Large intestine (tissue), 3 donors: ENCODE measurements around the gene PPFIA3. TPM values are rescaled to one million over a fixed set of nuclear protein-coding genes. Genes with fewer than 3 reads are reported as not detected.
"Not testable (repeated sequence)": the region's sequence is repeated elsewhere in the genome, so short reads cannot be mapped to it uniquely, and the experiment has no call there.

Source experiments
- DNase-seq, 2 donors: peaks; one replicate each; pipeline versions ENCODE4 v3.0.0 to v3.0.0-alpha.2; 2013
- H3K27ac ChIP-seq: one replicate; pipeline ENCODE4 v1.5.1; 2013; ENCODE audit warnings: low read length
- H3K27me3 ChIP-seq: 2 replicates; pipeline ENCODE4 v1.6.1; 2013; ENCODE audit warnings: low read length; ENCODE audit not compliant: control insufficient read depth, insufficient read depth
- H3K36me3 ChIP-seq: 2 replicates; pipeline ENCODE4 v1.6.1; 2013; ENCODE audit warnings: low read length; ENCODE audit not compliant: control insufficient read depth, insufficient read depth
- H3K4me1 ChIP-seq: one replicate; pipeline ENCODE4 v1.6.1; 2013; ENCODE audit warnings: low read length; ENCODE audit not compliant: control insufficient read depth, insufficient read depth
- H3K4me3 ChIP-seq: one replicate; pipeline ENCODE4 v1.5.1; 2013; ENCODE audit warnings: low read length
- H3K9me3 ChIP-seq: one replicate; pipeline ENCODE4 v1.6.1; 2013; ENCODE audit warnings: mild to moderate bottlenecking, low read depth, low read length, moderate library complexity; ENCODE audit not compliant: control insufficient read depth
- WGBS: methylation state at CpG from one replicate; pipeline ENCODE4 v1.1.5; 2013; ENCODE audit warnings: low lambda C conversion rate; ENCODE audit not compliant: insufficient coverage; 5-methylcytosine and 5-hydroxymethylcytosine counted together
- polyA plus RNA-seq: library from polyadenylated mRNA; unstranded; fragments of 120-200 nt; gene quantifications from one replicate; pipeline ENCODE4 v1.2.1, GENCODE V29; 2013

The PPFIA3 gene
- polyA plus RNA-seq, 1 donor, result 5.9 TPM

- Histone ChIP-seq H3K4me1 (peaks cover 11% of the 10 kb centered on the region), H3K4me3 (no peak overlapping the region), H3K27me3 (peaks cover 28% of the 10 kb centered on the region), H3K27ac (no peak overlapping the region), H3K36me3 (no peaks in the 10 kb centered on the region), H3K9me3 (peaks cover 6% of the 10 kb centered on the region)
- DNase-seq, result peak; percentile 60 to 82
- 0% methylated on average over 1 of the region's 23 CpGs for WGBS
Observed at GRCh38 chr19:49125025-49125731, 5.8 kb downstream of the PPFIA3 start.

GRCh38 chr19:49126575-49126974 is 7.2 kb downstream of the PPFIA3 start:
- no CpG with 5 or more reads among the region's 4 CpGs for WGBS
- Histone ChIP-seq H3K27me3 (peaks cover 20% of the 10 kb centered on the region), H3K9me3 (peaks cover 9% of the 10 kb centered on the region), H3K4me1 (peaks cover 11% of the 10 kb centered on the region), H3K36me3 (no peaks in the 10 kb centered on the region), H3K27ac (no peak overlapping the region), H3K4me3 (no peak overlapping the region)
- DNase-seq, result no peak

GRCh38 chr19:49127225-49127624 is 7.9 kb downstream of the PPFIA3 start:
- no CpG with 5 or more reads among the region's 12 CpGs for WGBS
- not testable (repeated sequence) for H3K27ac ChIP-seq, DNase-seq, H3K36me3 ChIP-seq, H3K9me3 ChIP-seq, H3K4me3 ChIP-seq
- peaks cover 20% of the 10 kb centered on the region for H3K27me3 ChIP-seq
- peaks cover 11% of the 10 kb centered on the region for H3K4me1 ChIP-seq

- peaks cover 13% of the 10 kb centered on the region for H3K4me1 ChIP-seq
- no CpG with 5 or more reads among the region's 63 CpGs for WGBS
- no peaks in the 10 kb centered on the region for H3K36me3 ChIP-seq
- H3K27ac ChIP-seq, result peak overlapping the region; percentile 62
- no peak overlapping the region for H3K4me3 ChIP-seq
- H3K9me3 ChIP-seq, result peaks cover 9% of the 10 kb centered on the region
- H3K27me3 ChIP-seq, result peaks cover 26% of the 10 kb centered on the region
- peak; percentile 93 to 95 for DNase-seq
Observed at GRCh38 chr19:49127674-49128544, 8.6 kb downstream of the PPFIA3 start.

GRCh38 chr19:49128545-49129237 is 9.3 kb downstream of the PPFIA3 start:
- DNase-seq, result no peak
- Histone ChIP-seq H3K9me3 (peaks cover 15% of the 10 kb centered on the region), H3K36me3 (no peaks in the 10 kb centered on the region), H3K27ac (no peak overlapping the region), H3K4me3 (no peak overlapping the region), H3K4me1 (peaks cover 20% of the 10 kb centered on the region), H3K27me3 (peaks cover 32% of the 10 kb centered on the region)
- WGBS, result 69% methylated on average over 5 of the region's 15 CpGs

GRCh38 chr19:49129238-49129583 is 9.9 kb downstream of the PPFIA3 start:
- Histone ChIP-seq H3K4me1 (peaks cover 24% of the 10 kb centered on the region), H3K9me3 (peaks cover 19% of the 10 kb centered on the region), H3K4me3 (no peak overlapping the region), H3K27me3 (peaks cover 37% of the 10 kb centered on the region), H3K27ac (no peak overlapping the region), H3K36me3 (no peaks in the 10 kb centered on the region)
- DNase-seq, result no peak
- WGBS, result no CpG with 5 or more reads among the region's 16 CpGs

- H3K27me3 ChIP-seq, result peaks cover 44% of the 10 kb centered on the region
- 100% methylated on average over 4 of the region's 24 CpGs for WGBS
- peaks cover 24% of the 10 kb centered on the region for H3K4me1 ChIP-seq
- H3K36me3 ChIP-seq, result no peaks in the 10 kb centered on the region
- no peak overlapping the region for H3K27ac ChIP-seq
- H3K4me3 ChIP-seq, result no peak overlapping the region
- DNase-seq, result no peak
- H3K9me3 ChIP-seq, result peaks cover 19% of the 10 kb centered on the region
Observed at GRCh38 chr19:49130325-49130724, 11.0 kb downstream of the PPFIA3 start.

- Histone ChIP-seq H3K4me3 (peak overlapping the region; percentile 10), H3K9me3 (peaks cover 13% of the 10 kb centered on the region), H3K36me3 (no peaks in the 10 kb centered on the region), H3K4me1 (peaks cover 20% of the 10 kb centered on the region), H3K27ac (peak overlapping the region; percentile 29), H3K27me3 (peaks cover 43% of the 10 kb centered on the region)
- WGBS, result no CpG with 5 or more reads among the region's 49 CpGs
- peak in 1 of 2 donors; percentile 39 for DNase-seq
Observed at GRCh38 chr19:49132974-49133609, 13.7 kb downstream of the PPFIA3 start.

GRCh38 chr19:49133621-49134454 is 14.5 kb downstream of the PPFIA3 start:
- Histone ChIP-seq H3K9me3 (peaks cover 13% of the 10 kb centered on the region), H3K4me3 (peak overlapping the region; percentile 10), H3K36me3 (no peaks in the 10 kb centered on the region), H3K27me3 (peaks cover 43% of the 10 kb centered on the region), H3K4me1 (peaks cover 15% of the 10 kb centered on the region), H3K27ac (peak overlapping the region; percentile 29)
- no CpG with 5 or more reads among the region's 42 CpGs for WGBS
- DNase-seq, result peak in 1 of 2 donors; percentile 64
